IMR-90 (cell line): ENCODE measurements around the gene UBE2D4.
"Not testable (repeated sequence)": the region's sequence is repeated elsewhere in the genome, so short reads cannot be mapped to it uniquely, and the experiment has no call there.

Source experiments
- RCOR1 ChIP-seq: IDR thresholded peaks from 2 replicates; pipeline ENCODE4 v1.6.1; 2012; ENCODE audit warnings: mild to moderate bottlenecking, low read length, improper control_type of control experiment; ENCODE audit not compliant: insufficient replicate concordance
- TF ChIP-seq, protein P1 (sequence below): conservative IDR thresholded peaks from 2 replicates; pipeline ENCODE4 v1.5.1; 2012; ENCODE audit warnings: mild to moderate bottlenecking, low read depth, low read length, improper control_type of control experiment

GRCh38 chr7:43983736-43984135 lies 57.5 kb downstream of the UBE2D4 start:
- TF ChIP-seq, protein P1, sequence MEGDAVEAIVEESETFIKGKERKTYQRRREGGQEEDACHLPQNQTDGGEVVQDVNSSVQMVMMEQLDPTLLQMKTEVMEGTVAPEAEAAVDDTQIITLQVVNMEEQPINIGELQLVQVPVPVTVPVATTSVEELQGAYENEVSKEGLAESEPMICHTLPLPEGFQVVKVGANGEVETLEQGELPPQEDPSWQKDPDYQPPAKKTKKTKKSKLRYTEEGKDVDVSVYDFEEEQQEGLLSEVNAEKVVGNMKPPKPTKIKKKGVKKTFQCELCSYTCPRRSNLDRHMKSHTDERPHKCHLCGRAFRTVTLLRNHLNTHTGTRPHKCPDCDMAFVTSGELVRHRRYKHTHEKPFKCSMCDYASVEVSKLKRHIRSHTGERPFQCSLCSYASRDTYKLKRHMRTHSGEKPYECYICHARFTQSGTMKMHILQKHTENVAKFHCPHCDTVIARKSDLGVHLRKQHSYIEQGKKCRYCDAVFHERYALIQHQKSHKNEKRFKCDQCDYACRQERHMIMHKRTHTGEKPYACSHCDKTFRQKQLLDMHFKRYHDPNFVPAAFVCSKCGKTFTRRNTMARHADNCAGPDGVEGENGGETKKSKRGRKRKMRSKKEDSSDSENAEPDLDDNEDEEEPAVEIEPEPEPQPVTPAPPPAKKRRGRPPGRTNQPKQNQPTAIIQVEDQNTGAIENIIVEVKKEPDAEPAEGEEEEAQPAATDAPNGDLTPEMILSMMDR, result not testable (repeated sequence)
- not testable (repeated sequence) for TF ChIP-seq RCOR1
